Stimulated activated CD8-positive, alpha-beta memory T cell treated with anti-CD3 and anti-CD28 coated beads, Interleukin-2, amount 100 ng/mL, for 48 hours (primary cell): ENCODE results near the gene POU2F2.
A peak's percentile ranks its signal among the peaks of the same experiment; 100 is the strongest.

Source experiments
- DNase-seq, 2 donors: peaks; one replicate each; pipeline ENCODE4 v3.0.0-alpha.2; 2020; ENCODE audit warnings: low read depth in 2 of 2

The POU2F2 gene

GRCh38 chr19:42125536-42125935, 6.7 kb downstream of the POU2F2 start:
- no peak for DNase-seq

- DNase-seq, result no peak
Observed at GRCh38 chr19:42124386-42124901, 7.8 kb downstream of the POU2F2 start.

GRCh38 chr19:42123765-42124164, 8.5 kb downstream of the POU2F2 start:
- no peak for DNase-seq

GRCh38 chr19:42122691-42123607, 9.3 kb downstream of the POU2F2 start:
- DNase-seq, result peak; percentile 63 to 76

GRCh38 chr19:42121656-42122069, 10.6 kb downstream of the POU2F2 start:
- DNase-seq, result peak; percentile 74 to 81

- no peak for DNase-seq
Observed at GRCh38 chr19:42121036-42121621, 11.1 kb downstream of the POU2F2 start.

GRCh38 chr19:42120276-42120980, 11.8 kb downstream of the POU2F2 start:
- DNase-seq, result no peak

GRCh38 chr19:42117076-42117475, 15.2 kb downstream of the POU2F2 start:
- no peak for DNase-seq

GRCh38 chr19:42116308-42117075, 15.8 kb downstream of the POU2F2 start:
- no peak for DNase-seq

GRCh38 chr19:42115705-42116104, 16.5 kb downstream of the POU2F2 start:
- DNase-seq, result no peak

- no peak for DNase-seq
Observed at GRCh38 chr19:42115219-42115618, 17.0 kb downstream of the POU2F2 start.

GRCh38 chr19:42114412-42114811, 17.8 kb downstream of the POU2F2 start:
- no peak for DNase-seq

- DNase-seq, result no peak
Observed at GRCh38 chr19:42113641-42114348, 18.5 kb downstream of the POU2F2 start.

- no peak for DNase-seq
Observed at GRCh38 chr19:42111811-42112210, 20.4 kb downstream of the POU2F2 start.

- DNase-seq, result no peak
Observed at GRCh38 chr19:42111384-42111783, 20.9 kb downstream of the POU2F2 start.

GRCh38 chr19:42110658-42111057, 21.6 kb downstream of the POU2F2 start:
- DNase-seq, result no peak

GRCh38 chr19:42109896-42110295, 22.4 kb downstream of the POU2F2 start:
- no peak for DNase-seq

- DNase-seq, result peak; percentile 80 to 85
Observed at GRCh38 chr19:42108527-42109389, 23.5 kb downstream of the POU2F2 start.

GRCh38 chr19:42105368-42105767, 26.9 kb downstream of the POU2F2 start:
- no peak for DNase-seq

GRCh38 chr19:42102877-42103276, 29.4 kb downstream of the POU2F2 start:
- DNase-seq, result no peak
